Measurements from ENCODE around the gene ARHGEF40. TPM values are rescaled to one million over a fixed set of nuclear protein-coding genes. Genes with fewer than 3 reads are reported as not detected.

Gene ARHGEF40
- total RNA-seq, 3 donors from 2014 or later (not counting 1 experiment from before 2014, with no cell fraction given), result 4.4 to 6.9 (median 6.0) TPM

GRCh38 chr14:21084396-21084795 lies 14.3 kb downstream of the ARHGEF40 start:
- no peak for ATAC-seq
- no peaks in the 10 kb centered on the region for H3K36me3 Mint-ChIP-seq
- 88% methylated on average over 2 of the region's 2 CpGs for WGBS (ENCODE audit: insufficient coverage)
- H3K27me3 ChIP-seq (ENCODE audit: control insufficient read depth, insufficient read depth, low read length), result no peaks in the 10 kb centered on the region
- H3K27ac ChIP-seq (ENCODE audit: low read length), result no peak overlapping the region
- H3K27me3 Mint-ChIP-seq (ENCODE audit: low read depth in 2 of 2), result peaks cover 0 to 12% of the 10 kb centered on the region in 2 donors
- H3K9me3 Mint-ChIP-seq, result no peaks in the 10 kb centered on the region
- DNase-seq, result no peak
- no peak overlapping the region for H3K27ac Mint-ChIP-seq
- H3K4me3 Mint-ChIP-seq, result no peak overlapping the region
- H3K4me1 Mint-ChIP-seq, result peaks cover 15 to 16% of the 10 kb centered on the region in 2 donors
- no peak for TF ChIP-seq CTCF (IDR thresholded peaks at IDR 0.05)
- H3K9me3 ChIP-seq (ENCODE audit: control insufficient read depth, insufficient read depth, low read length), result no peaks in the 10 kb centered on the region
- intact Hi-C loops (cut with micrococcal nuclease), result no loop called here
- no peak overlapping the region for H3K4me3 ChIP-seq (ENCODE audit: low read length)
- no peaks in the 10 kb centered on the region for H3K36me3 ChIP-seq (ENCODE audit: control insufficient read depth, insufficient read depth, low read length)
- H3K4me1 ChIP-seq (ENCODE audit: control insufficient read depth, insufficient read depth, low read length), result peaks cover 18% of the 10 kb centered on the region

DNA sequence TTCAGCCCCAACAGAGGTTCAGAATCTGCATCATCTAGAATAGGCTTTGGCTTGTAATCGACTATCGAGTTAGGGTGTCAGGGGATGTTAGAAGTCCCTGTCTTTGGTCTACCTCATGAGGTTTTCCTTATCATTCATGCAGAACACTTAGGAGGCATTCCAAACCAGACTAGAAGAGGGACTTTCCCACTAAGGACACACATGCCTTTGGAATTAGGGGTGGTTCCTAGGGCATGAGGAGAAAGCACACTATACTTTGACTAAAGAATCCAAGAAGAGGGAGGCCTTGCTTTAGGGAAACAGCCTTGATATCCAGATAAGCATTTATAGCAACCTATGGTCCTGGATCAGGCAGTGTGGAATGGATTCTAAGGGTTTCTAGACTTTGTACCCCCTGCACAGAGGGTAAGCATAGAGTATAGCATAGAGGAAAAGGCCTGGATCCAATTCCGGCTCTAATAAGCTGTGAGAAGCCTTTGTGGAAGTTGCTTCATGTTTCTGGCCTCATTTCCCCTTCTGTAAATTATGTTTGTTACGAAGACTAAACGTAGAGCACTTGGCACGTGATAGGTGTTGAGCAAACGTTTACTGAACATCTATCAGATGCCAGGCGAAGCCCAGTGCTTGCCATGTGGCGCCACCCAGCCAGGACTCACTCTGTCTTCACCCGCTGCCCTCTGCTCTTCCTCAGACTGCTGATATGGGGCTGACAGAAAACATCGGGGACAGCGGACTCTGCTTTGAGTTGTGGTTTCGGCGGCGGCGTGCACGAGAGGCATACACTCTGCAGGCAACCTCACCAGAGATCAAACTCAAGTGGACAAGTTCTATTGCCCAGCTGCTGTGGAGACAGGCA lies 15.1 kb downstream of the ARHGEF40 start:
- Histone ChIP-seq H3K36me3 (ENCODE audit: control insufficient read depth, insufficient read depth, low read length) (no peaks in the 10 kb centered on the region), H3K27me3 (ENCODE audit: control insufficient read depth, insufficient read depth, low read length) (no peaks in the 10 kb centered on the region), H3K9me3 (ENCODE audit: control insufficient read depth, insufficient read depth, low read length) (no peaks in the 10 kb centered on the region), H3K27ac (ENCODE audit: low read length) (no peak overlapping the region), H3K4me3 (ENCODE audit: low read length) (no peak overlapping the region), H3K4me1 (ENCODE audit: control insufficient read depth, insufficient read depth, low read length) (peaks cover 18% of the 10 kb centered on the region)
- Mint-ChIP-seq H3K4me3 (no peak overlapping the region), H3K27ac (peak overlapping the region in 1 of 2 donors; percentile 74), H3K36me3 (no peaks in the 10 kb centered on the region), H3K4me1 (peaks cover 15 to 16% of the 10 kb centered on the region in 2 donors), H3K9me3 (no peaks in the 10 kb centered on the region), H3K27me3 (ENCODE audit: low read depth in 2 of 2) (peaks cover 0 to 10% of the 10 kb centered on the region in 2 donors)
- ATAC-seq (no peak), DNase-seq (no peak)
- intact Hi-C loops (cut with micrococcal nuclease), result no loop called here
- 79% methylated on average over 17 of the region's 17 CpGs for WGBS (ENCODE audit: insufficient coverage)
- TF ChIP-seq CTCF (IDR thresholded peaks at IDR 0.05), result no peak

DNA sequence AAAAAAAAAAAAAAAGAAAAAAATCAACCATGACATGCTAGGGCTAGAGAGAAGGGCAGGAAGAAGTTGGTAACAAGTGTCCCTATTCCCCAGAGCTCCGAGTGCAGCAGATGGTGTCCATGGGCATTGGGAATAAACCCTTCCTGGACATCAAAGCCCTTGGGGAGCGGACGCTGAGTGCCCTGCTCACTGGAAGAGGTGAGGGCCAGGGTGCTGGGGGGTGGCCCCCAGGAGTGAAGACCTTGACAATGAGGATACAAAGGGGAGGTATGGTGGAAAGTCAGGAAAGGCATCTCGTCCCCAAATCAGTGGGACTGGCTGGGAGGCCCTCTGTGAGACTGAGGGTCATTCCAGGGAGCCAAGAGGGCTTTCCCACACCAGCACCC lies 16.8 kb downstream of the ARHGEF40 start:
- no peak for DNase-seq
- no peak for TF ChIP-seq CTCF (IDR thresholded peaks at IDR 0.05)
- Histone ChIP-seq H3K4me1 (ENCODE audit: control insufficient read depth, insufficient read depth, low read length) (peaks cover 18% of the 10 kb centered on the region), H3K27me3 (ENCODE audit: control insufficient read depth, insufficient read depth, low read length) (no peaks in the 10 kb centered on the region), H3K4me3 (ENCODE audit: low read length) (no peak overlapping the region), H3K9me3 (ENCODE audit: control insufficient read depth, insufficient read depth, low read length) (no peaks in the 10 kb centered on the region), H3K36me3 (ENCODE audit: control insufficient read depth, insufficient read depth, low read length) (no peaks in the 10 kb centered on the region), H3K27ac (ENCODE audit: low read length) (peak overlapping the region; percentile 65)
- no peak for ATAC-seq
- Mint-ChIP-seq H3K9me3 (no peaks in the 10 kb centered on the region), H3K4me1 (peaks cover 15 to 16% of the 10 kb centered on the region in 2 donors), H3K27ac (peak overlapping the region; percentile 66 to 76), H3K36me3 (no peaks in the 10 kb centered on the region), H3K4me3 (no peak overlapping the region), H3K27me3 (ENCODE audit: low read depth in 2 of 2) (peaks cover 0 to 10% of the 10 kb centered on the region in 2 donors)
- WGBS (ENCODE audit: insufficient coverage), result 91% methylated on average over 4 of the region's 4 CpGs
- intact Hi-C loops (cut with micrococcal nuclease), result loop anchor here (2.0 kb wide), 1 partner anchor 16 kb away; the partner anchor contains the start of gene ARHGEF40
